Testis (tissue), 3 donors: ENCODE measurements around the gene ATP13A3. TPM values are rescaled to one million over a fixed set of nuclear protein-coding genes. Genes with fewer than 3 reads are reported as not detected.

Experiments used
- DNase-seq: peaks from one replicate; pipeline ENCODE4 v3.0.0-alpha.2; 2019
- H3K27ac ChIP-seq, 2 donors: fragments of 200-600 bp; sonication (generic); one replicate each; pipeline ENCODE4 v1.5.1; 2019
- H3K27me3 ChIP-seq: fragments of 200-600 bp; sonication (generic); one replicate; pipeline ENCODE4 v1.5.1; 2019
- H3K36me3 ChIP-seq: fragments of 200-600 bp; sonication (generic); one replicate; pipeline ENCODE4 v1.5.1; 2017; ENCODE audit warnings: low read depth; ENCODE audit errors: missing control alignments
- H3K4me1 ChIP-seq: fragments of 200-600 bp; sonication (generic); one replicate; pipeline ENCODE4 v1.5.1; 2019
- H3K4me3 ChIP-seq, 2 donors: fragments of 200-600 bp; sonication (generic); one replicate each; pipeline ENCODE4 v1.5.1; 2017 to 2019
- H3K9me3 ChIP-seq: fragments of 200-600 bp; sonication (generic); one replicate; pipeline ENCODE4 v1.5.1; 2017
- POLR2A ChIP-seq: fragments of 450-650 bp; IDR thresholded peaks from one replicate; pipeline ENCODE4 v1.6.1; 2017; ENCODE audit warnings: antibody characterized with exemption, mild to moderate bottlenecking, moderate library complexity
- WGBS, 2 donors: methylation state at CpG; one replicate each; pipeline ENCODE4 v1.1.5; 2018; 5-methylcytosine and 5-hydroxymethylcytosine counted together
- intact Hi-C: fragments of 100-400 bp; cut with DNase I; formaldehyde crosslinking; loops from one replicate; pipeline ENCODE4 v1.15.1; 2023; ENCODE audit warnings: low total_unique reads
- polyA plus RNA-seq: library from polyadenylated mRNA; stranded (reverse); fragments of 350-450 nt; fragmentation: Illumina TruSeq; extraction: RNeasy Lipid Tissue Mini Kit (QIAGEN cat#74804); gene quantifications from one replicate; pipeline ENCODE4 v1.2.3, GENCODE V29; 2014; ENCODE audit warnings: low read depth, low replicate concordance; ENCODE audit not compliant: insufficient read depth
- total RNA-seq, 2 donors: library from RNA; depleted of rRNA; stranded (reverse); fragments of >200 nt; gene quantifications; one replicate each; pipeline ENCODE4 v1.2.3, GENCODE V29; 2016
- TF ChIP-seq, protein P1 (sequence below), 3 experiments: fragments of 450-650 bp in 2 of 3; fragments of 200-600 bp in 1 of 3; sonication (generic) in 1 of 3; IDR thresholded peaks; one replicate each; pipeline ENCODE4 v1.5.1; 2016 to 2019; ENCODE audit warnings: antibody characterized with exemption in 3 of 3, mild to moderate bottlenecking in 2 of 3, moderate library complexity in 1 of 3

The ATP13A3 gene
- total and polyA plus RNA-seq, 3 donors from 2014 or later: 26.6 to 62.3 (median 51.8) TPM

- intact Hi-C loops: no loop called here
- Histone ChIP-seq H3K4me1 (peaks cover 3% of the 10 kb centered on the region), H3K4me3 (no peak overlapping the region), H3K36me3 (no peaks in the 10 kb centered on the region), H3K9me3 (no peaks in the 10 kb centered on the region), H3K27me3 (no peaks in the 10 kb centered on the region), H3K27ac (no peak overlapping the region)
- no peak for TF ChIP-seq POLR2A
- TF ChIP-seq, protein P1, sequence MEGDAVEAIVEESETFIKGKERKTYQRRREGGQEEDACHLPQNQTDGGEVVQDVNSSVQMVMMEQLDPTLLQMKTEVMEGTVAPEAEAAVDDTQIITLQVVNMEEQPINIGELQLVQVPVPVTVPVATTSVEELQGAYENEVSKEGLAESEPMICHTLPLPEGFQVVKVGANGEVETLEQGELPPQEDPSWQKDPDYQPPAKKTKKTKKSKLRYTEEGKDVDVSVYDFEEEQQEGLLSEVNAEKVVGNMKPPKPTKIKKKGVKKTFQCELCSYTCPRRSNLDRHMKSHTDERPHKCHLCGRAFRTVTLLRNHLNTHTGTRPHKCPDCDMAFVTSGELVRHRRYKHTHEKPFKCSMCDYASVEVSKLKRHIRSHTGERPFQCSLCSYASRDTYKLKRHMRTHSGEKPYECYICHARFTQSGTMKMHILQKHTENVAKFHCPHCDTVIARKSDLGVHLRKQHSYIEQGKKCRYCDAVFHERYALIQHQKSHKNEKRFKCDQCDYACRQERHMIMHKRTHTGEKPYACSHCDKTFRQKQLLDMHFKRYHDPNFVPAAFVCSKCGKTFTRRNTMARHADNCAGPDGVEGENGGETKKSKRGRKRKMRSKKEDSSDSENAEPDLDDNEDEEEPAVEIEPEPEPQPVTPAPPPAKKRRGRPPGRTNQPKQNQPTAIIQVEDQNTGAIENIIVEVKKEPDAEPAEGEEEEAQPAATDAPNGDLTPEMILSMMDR (IDR thresholded peaks at IDR 0.05): no peak
- no peak for DNase-seq
- WGBS, 2 donors: 85 to 93% methylated on average over 5 of the region's 5 CpGs
Measured at GRCh38 chr3:194492001-194492400, 5.2 kb upstream of the ATP13A3 start.

- H3K36me3 ChIP-seq: no peaks in the 10 kb centered on the region
- intact Hi-C loops: no loop called here
Measured at GRCh38 chr3:194489736-194490612, 3.2 kb upstream of the ATP13A3 start.

DNA sequence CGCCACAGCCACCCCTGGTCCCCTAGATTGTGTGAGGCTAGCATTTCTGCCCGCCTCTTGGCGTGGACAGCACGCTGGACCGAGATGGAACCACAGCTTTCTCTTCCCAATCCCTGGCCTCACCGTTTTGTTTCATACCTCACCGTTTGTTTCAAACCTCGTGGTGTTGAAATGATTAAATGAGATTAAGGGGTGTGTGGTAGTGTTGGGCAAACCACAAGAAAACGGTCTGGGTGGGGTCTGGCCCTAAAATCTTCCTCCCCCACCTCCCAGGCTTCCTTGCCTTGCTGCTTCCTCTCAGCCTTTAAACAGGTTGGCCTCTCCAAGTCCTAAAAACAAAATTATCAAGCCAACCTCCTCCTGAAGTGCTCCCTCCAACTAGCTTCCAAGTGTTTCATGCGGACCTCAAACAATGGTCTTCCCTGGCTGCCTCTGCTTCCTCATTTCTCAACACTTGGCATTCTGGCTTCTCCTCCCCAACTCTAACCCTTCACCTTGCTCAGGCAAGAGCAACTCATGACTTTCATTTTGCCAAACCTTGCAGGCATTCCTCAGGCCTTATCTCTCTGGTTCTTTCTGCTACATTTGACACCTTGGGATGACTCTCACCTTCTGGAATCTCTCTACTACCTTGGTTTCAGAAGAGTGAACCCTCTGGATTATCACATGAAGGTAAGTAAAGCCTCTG is 1.4 kb upstream of the ATP13A3 start:
- TF ChIP-seq, protein P1 (IDR thresholded peaks at IDR 0.05): no peak
- TF ChIP-seq POLR2A: no peak
- 49 to 60% methylated on average over 7 to 10 of the region's 10 CpGs for WGBS, 2 donors
- no peaks in the 10 kb centered on the region for H3K36me3 ChIP-seq
- peaks cover 11% of the 10 kb centered on the region for H3K4me1 ChIP-seq
- H3K27ac ChIP-seq: no peak overlapping the region
- H3K9me3 ChIP-seq: no peaks in the 10 kb centered on the region
- DNase-seq: no peak
- intact Hi-C loops: no loop called here
- H3K4me3 ChIP-seq: peak overlapping the region in 1 of 2 donors; percentile 73
- no peaks in the 10 kb centered on the region for H3K27me3 ChIP-seq

More at GRCh38 chr3:194489736-194490612, 3.2 kb upstream of the ATP13A3 start:
- TF ChIP-seq, protein P1 (IDR thresholded peaks at IDR 0.05): no peak
- no peak for TF ChIP-seq POLR2A
- Histone ChIP-seq H3K27me3 (no peaks in the 10 kb centered on the region), H3K9me3 (no peaks in the 10 kb centered on the region), H3K4me1 (peaks cover 11% of the 10 kb centered on the region), H3K4me3 (no peak overlapping the region), H3K27ac (no peak overlapping the region)
- DNase-seq: no peak
- 83% methylated on average over 7 of the region's 7 CpGs for WGBS, 2 donors

DNA sequence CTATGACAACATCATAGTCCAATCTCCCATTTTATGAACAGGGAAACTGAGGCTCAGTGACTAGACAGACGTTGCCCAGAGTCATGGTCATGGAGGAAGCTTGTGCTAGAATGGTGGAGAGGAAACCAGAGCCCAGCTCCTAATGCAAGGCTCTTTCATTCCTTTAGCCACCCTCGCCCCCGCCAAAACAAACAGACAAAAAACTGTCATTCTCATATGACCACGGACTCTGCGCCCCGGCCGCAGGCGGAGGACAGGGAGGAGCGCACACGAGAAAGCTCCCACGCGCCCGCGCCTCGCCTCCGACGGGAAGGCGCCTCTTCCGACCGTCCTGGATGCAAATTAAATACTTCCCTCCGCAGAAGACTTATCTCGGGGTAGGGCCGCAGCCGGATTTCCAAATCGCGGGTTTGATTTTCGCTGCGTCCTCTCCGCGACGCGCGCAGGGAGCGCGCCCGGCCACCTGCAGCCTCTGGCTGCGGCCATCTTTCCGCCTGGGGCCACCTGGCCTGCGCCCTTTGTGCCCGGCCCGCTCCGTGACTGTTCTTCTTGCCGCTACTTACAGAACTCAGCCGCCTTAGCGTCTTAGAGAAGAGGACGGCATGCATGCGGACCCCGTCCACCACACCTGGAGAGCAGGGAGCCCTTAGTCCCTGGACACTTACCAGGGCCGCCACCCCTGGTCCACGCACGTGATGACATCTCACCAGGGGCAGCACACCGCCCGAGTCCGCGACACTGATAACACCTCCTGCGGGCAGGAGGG is 670 bp upstream of the ATP13A3 start:
- Histone ChIP-seq H3K36me3 (no peaks in the 10 kb centered on the region), H3K4me1 (peaks cover 11% of the 10 kb centered on the region), H3K4me3 (peak overlapping the region; percentile 73 to 81), H3K9me3 (no peaks in the 10 kb centered on the region), H3K27me3 (no peaks in the 10 kb centered on the region), H3K27ac (peak overlapping the region; percentile 81 to 88)
- intact Hi-C loops: no loop called here
- peak; percentile 42 for DNase-seq
- TF ChIP-seq POLR2A: no peak
- TF ChIP-seq, protein P1 (IDR thresholded peaks at IDR 0.05): no peak
- WGBS, 2 donors: 0 to 11% methylated on average over 4 to 56 of the region's 56 CpGs
